Kidney epithelial cell (primary cell): ENCODE results near the gene COL8A1. TPM values are rescaled to one million over a fixed set of nuclear protein-coding genes. Genes with fewer than 3 reads are reported as not detected.
A peak's percentile ranks its signal among the peaks of the same experiment; 100 is the strongest.

Experiments used
- DNase-seq: peaks from one replicate; pipeline ENCODE4 v3.0.0-alpha.2; 2010; ENCODE audit warnings: low read depth
- H3K27me3 ChIP-seq: 2 replicates; pipeline ENCODE4 v1.6.0; 2011; ENCODE audit warnings: low read length; ENCODE audit not compliant: control insufficient read depth, insufficient read depth
- H3K36me3 ChIP-seq: 2 replicates; pipeline ENCODE4 v1.5.1; 2011; ENCODE audit warnings: low read length; ENCODE audit not compliant: control insufficient read depth, insufficient read depth
- H3K4me3 ChIP-seq: 2 replicates; pipeline ENCODE4 v1.5.1; 2011; ENCODE audit warnings: low read depth, mild to moderate bottlenecking, control low read depth, low read length
- total RNA-seq: library from RNA; depleted of rRNA; stranded (reverse); fragments of >200 nt; gene quantifications from 2 replicates; pipeline ENCODE4 v1.2.3, GENCODE V29; 2015
- TF ChIP-seq, protein P1 (sequence below): IDR thresholded peaks from 2 replicates; pipeline ENCODE4 v1.5.1; 2011; ENCODE audit warnings: mild to moderate bottlenecking, moderate library complexity, low read length, control low read depth, inconsistent platforms; ENCODE audit not compliant: insufficient read depth, poor library complexity, severe bottlenecking

The COL8A1 gene
- total RNA-seq, 1 donor from 2014 or later, result 24.4 TPM

GRCh38 chr3:99634881-99635280, 3.5 kb upstream of the COL8A1 start:
- TF ChIP-seq, protein P1, sequence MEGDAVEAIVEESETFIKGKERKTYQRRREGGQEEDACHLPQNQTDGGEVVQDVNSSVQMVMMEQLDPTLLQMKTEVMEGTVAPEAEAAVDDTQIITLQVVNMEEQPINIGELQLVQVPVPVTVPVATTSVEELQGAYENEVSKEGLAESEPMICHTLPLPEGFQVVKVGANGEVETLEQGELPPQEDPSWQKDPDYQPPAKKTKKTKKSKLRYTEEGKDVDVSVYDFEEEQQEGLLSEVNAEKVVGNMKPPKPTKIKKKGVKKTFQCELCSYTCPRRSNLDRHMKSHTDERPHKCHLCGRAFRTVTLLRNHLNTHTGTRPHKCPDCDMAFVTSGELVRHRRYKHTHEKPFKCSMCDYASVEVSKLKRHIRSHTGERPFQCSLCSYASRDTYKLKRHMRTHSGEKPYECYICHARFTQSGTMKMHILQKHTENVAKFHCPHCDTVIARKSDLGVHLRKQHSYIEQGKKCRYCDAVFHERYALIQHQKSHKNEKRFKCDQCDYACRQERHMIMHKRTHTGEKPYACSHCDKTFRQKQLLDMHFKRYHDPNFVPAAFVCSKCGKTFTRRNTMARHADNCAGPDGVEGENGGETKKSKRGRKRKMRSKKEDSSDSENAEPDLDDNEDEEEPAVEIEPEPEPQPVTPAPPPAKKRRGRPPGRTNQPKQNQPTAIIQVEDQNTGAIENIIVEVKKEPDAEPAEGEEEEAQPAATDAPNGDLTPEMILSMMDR, result no peak
- no peak overlapping the region for H3K4me3 ChIP-seq
- H3K36me3 ChIP-seq, result no peaks in the 10 kb centered on the region
- DNase-seq, result no peak
- H3K27me3 ChIP-seq, result no peaks in the 10 kb centered on the region

DNA sequence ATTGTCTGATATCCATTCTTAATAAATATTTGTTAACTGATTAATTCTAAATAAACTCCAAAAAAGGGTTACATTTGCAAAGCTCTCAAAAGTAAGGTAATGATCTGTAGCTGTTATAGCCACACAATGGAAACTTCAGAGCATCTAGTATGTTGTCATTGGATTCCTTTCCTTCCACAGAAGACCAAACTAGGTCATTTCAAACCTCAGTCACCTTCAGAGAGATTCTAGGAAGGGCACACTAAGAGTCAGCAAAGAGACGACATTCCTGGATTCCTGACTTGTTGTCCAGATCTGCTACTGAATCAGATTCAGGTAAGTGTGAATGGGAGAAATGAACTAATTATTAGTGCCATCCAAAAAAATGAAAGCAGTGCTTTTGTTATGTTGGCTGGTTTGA, 3.0 kb upstream of the COL8A1 start:
- no peak for DNase-seq
- no peaks in the 10 kb centered on the region for H3K36me3 ChIP-seq
- H3K4me3 ChIP-seq, result no peak overlapping the region
- no peaks in the 10 kb centered on the region for H3K27me3 ChIP-seq
- TF ChIP-seq, protein P1, result no peak

GRCh38 chr3:99637016-99637367, 1.4 kb upstream of the COL8A1 start:
- Histone ChIP-seq H3K36me3 (no peaks in the 10 kb centered on the region), H3K4me3 (peak overlapping the region; percentile 74), H3K27me3 (no peaks in the 10 kb centered on the region)
- TF ChIP-seq, protein P1, result no peak
- DNase-seq, result no peak

GRCh38 chr3:99637368-99638111, 854 bp upstream of the COL8A1 start:
- Histone ChIP-seq H3K36me3 (no peaks in the 10 kb centered on the region), H3K27me3 (no peaks in the 10 kb centered on the region), H3K4me3 (peak overlapping the region; percentile 74)
- DNase-seq, result peak; percentile 68
- TF ChIP-seq, protein P1, result no peak

- DNase-seq, result no peak
- Histone ChIP-seq H3K27me3 (no peaks in the 10 kb centered on the region), H3K36me3 (no peaks in the 10 kb centered on the region), H3K4me3 (peak overlapping the region; percentile 74)
- TF ChIP-seq, protein P1, result no peak
Measured at GRCh38 chr3:99639579-99639978, 1.2 kb downstream of the COL8A1 start.

GRCh38 chr3:99640214-99640851, 1.9 kb downstream of the COL8A1 start:
- H3K4me3 ChIP-seq, result peak overlapping the region; percentile 74
- DNase-seq, result no peak
- TF ChIP-seq, protein P1, result no peak

More at GRCh38 chr3:99640214-99640851, 1.9 kb downstream of the COL8A1 start:
- H3K36me3 ChIP-seq, result no peaks in the 10 kb centered on the region
- no peaks in the 10 kb centered on the region for H3K27me3 ChIP-seq
